Neural progenitor cell (in vitro differentiated cells): ENCODE measurements around the gene KCNH5. TPM values are rescaled to one million over a fixed set of nuclear protein-coding genes. Genes with fewer than 3 reads are reported as not detected.
"Not testable (repeated sequence)": the region's sequence is repeated elsewhere in the genome, so short reads cannot be mapped to it uniquely, and the experiment has no call there.

Experiments used
- DNase-seq: peaks from one replicate; pipeline ENCODE4 v3.0.0-alpha.2; 2016; ENCODE audit warnings: low spot score
- H2AFZ ChIP-seq: fragments of 200-600 bp; sonication (generic); replicated peaks from 2 replicates; pipeline ENCODE4 v1.6.1; 2016; ENCODE audit warnings: antibody characterized with exemption
- H3F3A ChIP-seq: fragments of 200-600 bp; sonication (generic); 2 replicates; pipeline ENCODE4 v1.6.1; 2016; ENCODE audit warnings: antibody characterized with exemption, low read depth
- H3K27ac ChIP-seq: fragments of 200-600 bp; sonication (generic); 2 replicates; pipeline ENCODE4 v1.5.1; 2016; ENCODE audit warnings: mild to moderate bottlenecking
- H3K27me3 ChIP-seq: fragments of 200-600 bp; sonication (generic); 2 replicates; pipeline ENCODE4 v1.6.1; 2016; ENCODE audit warnings: mild to moderate bottlenecking, moderate library complexity
- H3K36me3 ChIP-seq: fragments of 200-600 bp; sonication (generic); 2 replicates; pipeline ENCODE4 v1.5.1; 2016
- H3K4me1 ChIP-seq: fragments of 200-600 bp; sonication (generic); 2 replicates; pipeline ENCODE4 v1.6.1; 2016; ENCODE audit warnings: mixed run types
- H3K4me2 ChIP-seq: fragments of 200-600 bp; sonication (generic); 2 replicates; pipeline ENCODE4 v1.6.1; 2016
- H3K4me3 ChIP-seq: fragments of 200-600 bp; sonication (generic); 2 replicates; pipeline ENCODE4 v1.5.1; 2016
- H3K79me2 ChIP-seq: fragments of 200-600 bp; sonication (generic); 2 replicates; pipeline ENCODE4 v1.6.1; 2016; ENCODE audit warnings: low read depth
- H3K9ac ChIP-seq: fragments of 200-600 bp; sonication (generic); 2 replicates; pipeline ENCODE4 v1.6.1; 2016
- H3K9me3 ChIP-seq: fragments of 200-600 bp; sonication (generic); 2 replicates; pipeline ENCODE4 v1.5.1; 2016; ENCODE audit warnings: low read depth
- H4K20me1 ChIP-seq: fragments of 200-600 bp; sonication (generic); 2 replicates; pipeline ENCODE4 v1.6.1; 2016; ENCODE audit warnings: low read depth
- H3K27ac Mint-ChIP-seq: 3 replicates; pipeline ENCODE4 v1.8.0; 2021; ENCODE audit warnings: mixed read lengths
- H3K27me3 Mint-ChIP-seq: 2 replicates; pipeline ENCODE4 v1.8.0; 2022; ENCODE audit warnings: low read depth, mild to moderate bottlenecking, inconsistent platforms, moderate library complexity, mixed read lengths; ENCODE audit not compliant: insufficient read depth
- H3K36me3 Mint-ChIP-seq: 3 replicates; pipeline ENCODE4 v1.8.0; 2021; ENCODE audit warnings: mixed read lengths
- H3K4me1 Mint-ChIP-seq: 3 replicates; pipeline ENCODE4 v1.8.0; 2021; ENCODE audit warnings: mixed read lengths
- H3K4me3 Mint-ChIP-seq: 3 replicates; pipeline ENCODE4 v1.8.0; 2021; ENCODE audit warnings: mild to moderate bottlenecking, moderate library complexity, mixed read lengths
- H3K9me3 Mint-ChIP-seq: 3 replicates; pipeline ENCODE4 v1.8.0; 2020; ENCODE audit warnings: mixed read lengths
- CTCF ChIP-seq: fragments of 200-600 bp; sonication (generic); IDR thresholded peaks from 2 replicates; pipeline ENCODE4 v1.5.1; 2017; ENCODE audit warnings: antibody characterized with exemption, mild to moderate bottlenecking
- EZH2 ChIP-seq: fragments of 200-600 bp; sonication (generic); IDR thresholded peaks from 2 replicates; pipeline ENCODE4 v1.6.1; 2017; ENCODE audit warnings: antibody characterized with exemption, mild to moderate bottlenecking, moderate library complexity
- EZH2phosphoT487 ChIP-seq: fragments of 200-600 bp; sonication (generic); IDR thresholded peaks from 2 replicates; pipeline ENCODE4 v1.6.1; 2017; ENCODE audit warnings: antibody characterized with exemption
- total RNA-seq: library from RNA; depleted of rRNA; stranded (reverse); fragments of >200 nt; gene quantifications from 2 replicates; pipeline ENCODE4 v1.2.3, GENCODE V29; 2015; ENCODE audit warnings: low replicate concordance

Gene KCNH5
- total RNA-seq, 1 donor from 2014 or later: 4.6 TPM

GRCh38 chr14:62768753-62769152 is 276.5 kb downstream of the KCNH5 start:
- no peaks in the 10 kb centered on the region for H4K20me1 ChIP-seq
- Mint-ChIP-seq H3K36me3 (no peaks in the 10 kb centered on the region), H3K27me3 (no peaks in the 10 kb centered on the region), H3K4me1 (no peaks in the 10 kb centered on the region), H3K27ac (no peak overlapping the region), H3K9me3 (no peaks in the 10 kb centered on the region), H3K4me3 (no peak overlapping the region)
- H3K4me1 ChIP-seq: peaks cover 12% of the 10 kb centered on the region
- no peak for TF ChIP-seq CTCF
- TF ChIP-seq EZH2phosphoT487: no peak
- no peak for TF ChIP-seq EZH2
- no peaks in the 10 kb centered on the region for H3K9me3 ChIP-seq
- no peak overlapping the region for H3K4me3 ChIP-seq
- no peaks in the 10 kb centered on the region for H3K79me2 ChIP-seq
- peak overlapping the region; percentile 3 for H2AFZ ChIP-seq
- no peak overlapping the region for H3K4me2 ChIP-seq
- no peak overlapping the region for H3K27ac ChIP-seq
- no peaks in the 10 kb centered on the region for H3K36me3 ChIP-seq
- peak; percentile 9 for DNase-seq
- no peaks in the 10 kb centered on the region for H3K27me3 ChIP-seq
- H3F3A ChIP-seq: no peaks in the 10 kb centered on the region
- H3K9ac ChIP-seq: no peak overlapping the region

- TF ChIP-seq CTCF (no peak), EZH2phosphoT487 (no peak), EZH2 (no peak)
- H3K4me3 ChIP-seq: no peak overlapping the region
- H3K36me3 ChIP-seq: no peaks in the 10 kb centered on the region
- Mint-ChIP-seq H3K36me3 (no peaks in the 10 kb centered on the region), H3K27ac (no peak overlapping the region), H3K4me1 (no peaks in the 10 kb centered on the region), H3K9me3 (no peaks in the 10 kb centered on the region), H3K4me3 (no peak overlapping the region), H3K27me3 (peaks cover 5% of the 10 kb centered on the region)
- H3K27me3 ChIP-seq: no peaks in the 10 kb centered on the region
- no peak overlapping the region for H3K4me2 ChIP-seq
- no peak for DNase-seq
- H3K9ac ChIP-seq: no peak overlapping the region
- H3K79me2 ChIP-seq: no peaks in the 10 kb centered on the region
- H2AFZ ChIP-seq: no peak overlapping the region
- peaks cover 8% of the 10 kb centered on the region for H3K4me1 ChIP-seq
- no peak overlapping the region for H3K27ac ChIP-seq
- H4K20me1 ChIP-seq: no peaks in the 10 kb centered on the region
- no peaks in the 10 kb centered on the region for H3K9me3 ChIP-seq
- H3F3A ChIP-seq: no peaks in the 10 kb centered on the region
Observed at GRCh38 chr14:62763951-62764350, 281.3 kb downstream of the KCNH5 start.

DNA sequence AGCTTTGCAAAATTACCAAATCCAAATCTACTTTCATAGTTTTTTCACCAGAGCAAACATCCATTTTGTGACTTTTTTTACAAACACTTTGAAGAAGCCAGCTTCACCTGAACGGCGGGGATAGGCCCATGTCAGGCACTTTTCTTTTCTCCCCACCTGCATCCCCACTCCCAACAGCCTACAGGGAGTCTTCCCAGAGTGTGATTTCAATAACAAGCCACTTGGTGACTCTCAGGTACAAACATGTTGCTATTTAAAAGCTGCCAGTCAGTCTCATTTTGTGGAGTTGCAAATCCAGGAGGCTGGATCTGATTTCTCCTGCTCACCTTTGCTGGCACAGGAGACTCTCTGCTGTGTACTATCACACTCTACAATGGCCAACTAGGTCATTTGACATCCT is 285.5 kb downstream of the KCNH5 start:
- H3K79me2 ChIP-seq: no peaks in the 10 kb centered on the region
- no peak for DNase-seq
- Mint-ChIP-seq H3K4me3 (no peak overlapping the region), H3K9me3 (peaks cover 18% of the 10 kb centered on the region), H3K27me3 (peaks cover 7% of the 10 kb centered on the region), H3K36me3 (no peaks in the 10 kb centered on the region), H3K4me1 (no peaks in the 10 kb centered on the region), H3K27ac (no peak overlapping the region)
- no peak overlapping the region for H3K4me3 ChIP-seq
- H2AFZ ChIP-seq: no peak overlapping the region
- peaks cover 7% of the 10 kb centered on the region for H3K9me3 ChIP-seq
- no peaks in the 10 kb centered on the region for H3K27me3 ChIP-seq
- no peak overlapping the region for H3K9ac ChIP-seq
- H4K20me1 ChIP-seq: no peaks in the 10 kb centered on the region
- peaks cover 7% of the 10 kb centered on the region for H3K36me3 ChIP-seq
- TF ChIP-seq EZH2 (no peak), EZH2phosphoT487 (no peak), CTCF (no peak)
- H3K4me2 ChIP-seq: no peak overlapping the region
- H3K27ac ChIP-seq: no peak overlapping the region
- H3K4me1 ChIP-seq: no peaks in the 10 kb centered on the region
- H3F3A ChIP-seq: no peaks in the 10 kb centered on the region

DNA sequence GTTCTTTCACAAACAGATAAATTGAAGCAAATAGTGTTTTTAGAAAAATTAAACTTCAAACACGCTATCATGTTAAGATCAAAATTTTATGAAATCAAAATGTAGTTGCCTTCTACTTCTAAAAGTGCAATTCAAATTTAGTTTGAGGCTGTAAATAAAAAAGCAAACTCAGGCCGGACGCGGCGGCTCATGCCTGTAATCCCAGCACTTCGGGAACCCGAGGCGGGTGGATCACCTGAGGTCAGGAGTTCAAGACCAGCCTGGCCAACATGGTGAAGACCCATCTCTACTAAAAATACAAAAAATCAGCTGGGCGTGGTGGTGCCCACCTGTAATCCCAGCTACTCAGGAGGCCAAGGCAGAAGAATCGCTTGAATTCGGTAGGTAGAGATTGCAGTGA is 298.4 kb downstream of the KCNH5 start:
- DNase-seq, H3K27me3 Mint-ChIP-seq, H3F3A ChIP-seq, H3K27ac ChIP-seq, H3K36me3 ChIP-seq, H3K4me3 ChIP-seq, H4K20me1 ChIP-seq, H3K4me2 ChIP-seq, H3K4me1 ChIP-seq, H3K9ac ChIP-seq, H2AFZ ChIP-seq, H3K79me2 ChIP-seq, H3K9me3 Mint-ChIP-seq, H3K27ac Mint-ChIP-seq, H3K27me3 ChIP-seq, H3K9me3 ChIP-seq, H3K4me3 Mint-ChIP-seq, H3K36me3 Mint-ChIP-seq: not testable (repeated sequence)
- H3K4me1 Mint-ChIP-seq: peaks cover 15% of the 10 kb centered on the region
